HG03520 (cell line): ENCODE measurements around the gene BMP8A.
"Not testable (repeated sequence)": the region's sequence is repeated elsewhere in the genome, so short reads cannot be mapped to it uniquely, and the experiment has no call there.

Experiments
- ATAC-seq: cut with Tn5 transposase; IDR thresholded peaks from one replicate; pipeline ENCODE4 v1.9.1; 2021; ENCODE audit warnings: mild to moderate bottlenecking, moderate library complexity; ENCODE audit not compliant: unreplicated experiment

Gene BMP8A

DNA sequence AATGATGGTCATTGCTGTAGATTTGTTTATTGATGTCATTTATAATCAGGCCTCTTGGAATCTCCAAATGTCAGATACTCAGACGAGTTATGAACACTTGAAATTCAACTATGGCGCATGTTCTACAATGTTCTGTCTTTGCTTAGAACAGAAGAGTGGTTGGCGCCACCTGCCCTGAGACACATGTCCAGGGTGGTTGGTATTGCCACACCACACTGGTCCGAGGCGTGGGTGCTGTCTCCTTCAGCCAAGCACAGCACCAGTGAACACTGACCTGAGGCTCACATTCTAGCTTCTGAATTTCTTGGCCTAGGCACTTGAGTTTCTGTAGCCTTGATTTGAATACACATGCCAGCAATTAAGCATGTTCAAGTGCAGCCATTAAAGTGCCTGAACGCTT lies 10.1 kb upstream of the BMP8A start:
- ATAC-seq, result no peak

DNA sequence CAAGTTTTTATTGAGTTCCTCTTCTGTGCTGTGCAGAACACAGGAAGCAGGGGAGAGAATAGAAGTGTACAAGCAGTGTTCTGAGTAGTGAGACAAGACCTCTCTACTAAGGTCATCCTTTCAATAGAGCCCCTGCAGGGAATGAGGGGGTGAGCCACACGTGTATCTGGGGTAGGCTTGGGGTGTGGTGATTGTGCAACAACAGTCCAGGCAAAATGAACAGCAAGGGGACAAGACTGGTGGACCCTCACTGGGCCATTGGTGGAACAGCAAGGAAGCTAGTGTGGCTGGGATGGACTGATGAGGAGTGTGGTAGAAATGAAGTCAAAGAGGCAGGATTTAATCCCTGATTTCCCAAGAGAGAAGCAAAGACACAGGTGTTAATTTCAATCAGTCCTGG lies 8.2 kb upstream of the BMP8A start:
- ATAC-seq, result no peak

GRCh38 chr1:39484564-39484963 lies 6.9 kb upstream of the BMP8A start:
- no peak for ATAC-seq

- ATAC-seq, result no peak
These were observed 6.2 kb upstream of the BMP8A start for GRCh38 chr1:39485046-39485803.

- ATAC-seq, result no peak
These were observed 3.4 kb upstream of the BMP8A start for GRCh38 chr1:39488012-39488545.

DNA sequence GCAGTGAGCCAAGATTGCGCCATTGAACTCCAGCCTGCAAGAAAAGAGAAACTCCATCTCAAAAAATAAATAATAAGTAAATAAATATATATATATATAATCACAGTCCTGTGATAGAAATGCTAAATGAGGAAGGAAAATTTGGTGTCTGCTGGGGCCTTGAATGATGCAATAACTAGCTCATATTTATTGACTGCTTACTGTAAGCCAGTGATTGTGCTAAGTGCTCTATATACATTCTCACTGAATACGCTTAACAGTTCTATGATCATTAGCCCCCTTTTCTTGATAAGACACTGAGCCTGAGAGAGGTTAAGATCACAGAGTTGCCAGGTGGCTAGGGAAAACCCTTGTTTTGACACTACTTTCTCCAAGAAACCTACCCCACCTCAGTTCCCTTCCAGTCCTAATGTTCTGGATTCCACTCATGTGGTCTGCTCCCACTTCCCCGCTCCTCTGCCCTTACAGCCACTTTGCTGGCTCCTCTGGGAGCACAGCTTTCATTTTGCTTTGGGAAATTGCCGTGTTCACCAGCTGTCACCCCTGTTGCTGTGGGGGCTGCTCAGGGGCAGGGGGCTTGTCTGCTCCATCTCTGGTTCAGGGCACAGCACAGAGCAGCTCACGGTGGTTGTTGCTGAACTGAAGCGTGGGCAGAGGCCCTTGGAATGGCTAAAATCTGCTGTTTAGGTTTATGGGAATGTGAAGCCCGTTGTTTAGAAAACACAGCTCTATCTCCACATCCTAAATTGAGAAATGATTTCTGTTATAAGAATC lies 2.5 kb upstream of the BMP8A start:
- ATAC-seq, result no peak

- ATAC-seq, result no peak
These were observed 1.7 kb upstream of the BMP8A start for GRCh38 chr1:39489567-39490239.

DNA sequence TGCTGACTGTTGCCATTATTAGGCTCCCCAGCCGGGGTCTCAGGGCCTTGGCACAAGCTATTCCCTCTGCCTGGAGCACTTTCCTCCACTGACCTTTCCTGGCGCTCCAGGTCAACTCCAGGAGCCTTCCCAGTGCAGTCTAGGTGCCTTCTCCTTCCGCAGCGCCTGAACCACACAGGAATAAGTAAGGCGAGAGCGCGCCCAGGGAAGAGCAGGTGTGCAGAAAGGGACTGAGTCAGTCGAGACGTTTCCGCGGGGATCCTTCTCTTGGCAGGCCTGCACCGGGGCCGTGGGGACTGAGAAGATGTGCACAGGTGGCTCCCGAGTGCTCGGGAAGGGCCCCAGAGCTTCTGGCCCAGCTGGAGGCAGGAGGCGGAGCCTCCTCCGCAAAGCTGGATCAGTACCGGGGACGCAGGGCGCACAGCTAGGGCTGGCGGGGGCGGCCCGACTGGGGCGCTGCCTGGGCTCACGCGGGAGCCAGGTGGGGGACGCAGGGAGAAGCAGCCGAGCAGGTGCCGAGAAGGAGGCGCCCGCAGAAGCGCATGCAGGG lies 765 bp upstream of the BMP8A start:
- peak; percentile 19 for ATAC-seq

GRCh38 chr1:39492118-39493042 lies 944 bp downstream of the BMP8A start:
- not testable (repeated sequence) for ATAC-seq

GRCh38 chr1:39493043-39493810 lies 1.8 kb downstream of the BMP8A start:
- ATAC-seq, result not testable (repeated sequence)

DNA sequence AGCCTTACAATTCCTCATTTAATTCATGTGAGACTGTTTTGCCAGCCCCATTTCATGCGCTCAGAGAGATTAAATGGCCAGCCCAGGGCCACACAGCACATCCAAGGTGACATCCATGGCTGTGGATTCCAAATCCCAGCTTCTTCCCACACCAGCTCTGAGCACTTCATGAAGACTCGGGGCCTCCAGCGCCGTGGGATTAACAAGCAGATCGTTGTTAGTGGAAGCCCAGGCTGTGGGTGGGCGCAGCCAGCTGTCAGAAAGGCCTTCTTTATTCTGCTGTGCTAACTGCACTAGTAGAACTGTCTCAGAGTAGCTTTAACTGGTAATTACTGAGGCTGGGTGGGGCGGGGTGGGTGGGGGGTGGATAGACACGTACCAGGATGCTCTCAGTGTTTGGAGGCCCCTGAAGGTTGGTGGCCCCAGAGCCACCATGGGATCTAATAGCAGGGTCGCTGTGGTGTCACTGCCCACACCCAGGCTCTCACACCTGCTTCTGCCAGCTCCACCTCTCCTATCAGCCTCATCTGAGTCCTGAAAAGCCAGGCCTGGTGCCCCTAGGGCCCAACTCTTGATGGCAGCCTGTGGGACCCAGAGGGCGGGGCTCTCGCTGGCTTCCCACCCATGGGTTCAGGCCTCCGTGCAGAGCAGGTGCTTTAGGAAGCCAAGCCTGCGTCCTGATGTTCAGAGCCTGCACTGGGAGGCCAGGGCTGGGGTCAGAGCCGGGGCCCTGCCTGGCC lies 3.4 kb downstream of the BMP8A start:
- no peak for ATAC-seq

DNA sequence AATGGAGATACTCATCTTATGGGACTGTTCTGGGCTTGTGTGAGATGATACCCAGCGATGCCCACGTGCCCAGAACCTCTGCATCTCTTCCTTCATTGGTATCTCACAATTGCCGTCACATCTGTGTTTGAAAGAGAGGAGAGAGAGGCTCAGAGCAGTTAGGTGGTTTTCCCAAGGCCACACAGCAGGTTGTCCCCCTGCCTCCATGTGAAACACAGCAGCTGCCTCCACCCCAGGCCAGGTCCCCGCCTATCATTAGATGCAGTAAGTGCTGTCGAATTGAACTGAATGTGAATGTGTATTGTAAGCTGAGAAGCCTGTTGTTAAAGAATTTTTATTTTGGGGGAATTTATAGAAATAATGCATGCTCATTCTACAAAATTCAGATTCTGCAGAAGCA lies 5.1 kb downstream of the BMP8A start:
- not testable (repeated sequence) for ATAC-seq

- ATAC-seq, result no peak
These were observed 6.1 kb downstream of the BMP8A start for GRCh38 chr1:39497585-39497984.

GRCh38 chr1:39498096-39498710 lies 6.8 kb downstream of the BMP8A start:
- ATAC-seq, result not testable (repeated sequence)

DNA sequence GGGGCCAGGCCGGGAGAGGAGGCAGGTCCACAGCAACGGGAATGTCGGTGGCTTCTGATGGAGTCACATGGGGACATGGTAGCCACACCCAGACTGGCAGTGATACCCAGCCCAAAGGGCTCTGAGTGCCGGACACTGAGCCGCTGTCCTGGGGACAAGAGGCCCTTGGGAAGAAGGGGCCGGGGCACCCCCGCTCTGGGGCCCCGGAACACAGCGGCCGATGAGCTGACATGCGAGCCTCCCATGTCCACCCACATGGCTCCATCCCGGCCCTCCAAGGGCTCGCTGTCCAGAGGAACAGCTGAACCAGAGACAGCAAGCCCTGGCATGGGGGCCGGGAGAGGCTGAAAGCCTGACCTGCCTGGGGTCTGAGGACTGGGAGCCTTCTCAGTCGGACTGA lies 7.4 kb downstream of the BMP8A start:
- not testable (repeated sequence) for ATAC-seq

GRCh38 chr1:39499668-39500067 lies 8.2 kb downstream of the BMP8A start:
- no peak for ATAC-seq

DNA sequence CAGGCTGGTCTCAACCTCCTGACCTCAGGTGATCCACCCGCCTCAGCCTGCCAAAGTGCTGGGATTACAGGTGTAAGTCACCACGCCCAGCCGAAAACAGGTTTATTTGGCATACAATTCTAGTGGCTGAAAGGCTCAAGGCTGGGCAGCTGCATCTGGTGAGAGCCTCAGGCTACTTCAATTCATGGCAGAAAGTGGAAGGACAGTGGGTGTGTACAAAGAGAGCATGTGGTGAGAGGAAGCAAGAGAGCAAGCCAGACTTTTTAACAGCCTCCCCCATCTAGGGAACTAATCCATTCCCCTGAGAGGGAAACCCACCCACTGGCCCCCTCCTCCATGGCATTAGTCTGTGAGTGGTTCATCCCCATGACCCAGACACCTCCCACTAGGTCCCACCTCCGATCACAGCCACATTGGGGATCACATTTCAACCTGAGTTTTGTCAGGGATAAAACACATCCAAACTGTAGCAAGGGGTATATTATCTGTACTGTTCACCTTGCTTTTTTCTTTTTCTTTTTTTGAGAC lies 9.5 kb downstream of the BMP8A start:
- ATAC-seq, result no peak

DNA sequence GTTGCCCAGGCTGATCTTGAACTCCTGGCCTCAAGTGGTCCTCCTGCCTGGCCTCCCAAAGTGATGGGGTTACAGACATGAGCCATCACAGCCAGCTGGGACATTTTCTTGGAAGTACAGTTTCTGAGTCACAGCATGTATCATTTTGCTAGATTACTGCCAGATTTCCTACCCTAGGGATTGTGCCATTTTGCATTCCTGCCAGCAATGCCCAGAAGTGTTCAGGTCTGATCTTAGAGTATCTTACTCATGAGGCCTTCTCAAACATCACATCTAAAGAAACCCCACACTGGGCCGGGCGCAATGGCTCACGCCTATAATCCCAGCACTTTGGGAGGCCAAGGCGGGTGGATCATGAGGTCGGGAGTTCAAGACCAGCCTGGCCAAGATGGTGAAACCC lies 10.2 kb downstream of the BMP8A start:
- ATAC-seq, result no peak
